Stomach (tissue), 9 donors: ENCODE data around the gene WNT9A. TPM values are rescaled to one million over a fixed set of nuclear protein-coding genes. Genes with fewer than 3 reads are reported as not detected.

Source experiments
- DNase-seq, 2 donors: peaks; one replicate each; pipeline versions ENCODE4 v3.0.0 to v3.0.0-alpha.2; 2013 to 2019
- H3K27ac ChIP-seq, 5 donors: fragments of 200-600 bp in 4 of 5; sonication (generic) in 4 of 5; one replicate each; pipeline ENCODE4 v1.5.1; 2013 to 2019; ENCODE audit warnings: mild to moderate bottlenecking in 1 of 5, moderate library complexity in 1 of 5
- H3K27me3 ChIP-seq, 3 donors: fragments of 200-600 bp; sonication (generic); one replicate each; pipeline ENCODE4 v1.5.1; 2017 to 2019; ENCODE audit warnings: mixed run types in 1 of 3
- H3K36me3 ChIP-seq, 4 donors: fragments of 200-600 bp; sonication (generic); 1 replicate in 3 of 4; 2 replicates in 1 of 4; pipeline ENCODE4 v1.5.1; 2016 to 2019
- H3K4me1 ChIP-seq, 4 donors: fragments of 200-600 bp; sonication (generic); one replicate each; pipeline ENCODE4 v1.5.1; 2016 to 2019
- H3K4me3 ChIP-seq, 4 donors: fragments of 200-600 bp; sonication (generic) in 3 of 4; one replicate each; pipeline ENCODE4 v1.5.1; 2016 to 2019; ENCODE audit warnings: mild to moderate bottlenecking in 1 of 4
- H3K9me3 ChIP-seq, 4 donors: fragments of 200-600 bp; sonication (generic); one replicate each; pipeline ENCODE4 v1.5.1; 2016 to 2019
- CTCF ChIP-seq, 7 experiments: fragments of 450-650 bp in 4 of 7; fragments of 200-600 bp in 3 of 7; sonication (generic) in 3 of 7; IDR thresholded peaks; one replicate each; pipeline ENCODE4 v1.5.1; 2016 to 2019; ENCODE audit warnings: antibody characterized with exemption in 7 of 7, control low read depth in 2 of 7, mild to moderate bottlenecking in 1 of 7
- EP300 ChIP-seq: sonication (generic); formaldehyde crosslinking; IDR thresholded peaks from one replicate; pipeline ENCODE4 v1.6.1; 2017; ENCODE audit warnings: antibody characterized with exemption
- POLR2A ChIP-seq, 4 donors: fragments of 450-650 bp; IDR thresholded peaks; one replicate each; pipeline ENCODE4 v1.6.1; 2016; ENCODE audit warnings: antibody characterized with exemption in 4 of 4, control low read depth in 2 of 4, mild to moderate bottlenecking in 1 of 4, moderate library complexity in 1 of 4
- POLR2AphosphoS5 ChIP-seq, 3 donors: sonication (generic); formaldehyde crosslinking; IDR thresholded peaks; one replicate each; pipeline ENCODE4 v1.6.1; 2016; ENCODE audit warnings: antibody characterized with exemption in 3 of 3
- WGBS, 5 donors: extraction: QIAGEN DNeasy Blood & Tissue Kit in 3 of 5; methylation state at CpG; one replicate each; pipeline versions ENCODE4 v1.1.5 to v1.1.7; 2013 to 2018; 5-methylcytosine and 5-hydroxymethylcytosine counted together
- intact Hi-C: fragments of 100-400 bp; cut with DNase I; formaldehyde crosslinking; loops from one replicate; pipeline ENCODE4 v1.15.1; 2023; ENCODE audit warnings: low total_unique reads
- polyA plus RNA-seq, 3 donors: library from polyadenylated mRNA; stranded (reverse); fragments of 200-250 nt; gene quantifications; one replicate each; pipeline ENCODE4 v1.2.3, GENCODE V29; 2013
- total RNA-seq, 5 donors: library from RNA; depleted of rRNA; stranded (reverse); fragments of >200 nt; gene quantifications; one replicate each; pipeline versions ENCODE4 v1.1.0 to v1.2.3, GENCODE V29; 2014 to 2016
- donor health status: healthy with polysubstance abuse.
- donor health status: Bipolar disorder and iron deficiency.
- donor health status: healthy.

The WNT9A gene
- total and polyA plus RNA-seq, 8 donors: 1.1 to 22.2 (median 3.0) TPM

- Histone ChIP-seq H3K27ac (no peak overlapping the region), H3K36me3 (no peaks in the 10 kb centered on the region), H3K4me1 (no peaks in the 10 kb centered on the region), H3K9me3 (no peaks in the 10 kb centered on the region), H3K27me3 (no peaks in the 10 kb centered on the region), H3K4me3 (no peak overlapping the region)
- intact Hi-C loops: no loop called here
- no peak for TF ChIP-seq CTCF (IDR thresholded peaks at IDR 0.05)
- TF ChIP-seq EP300: no peak
- no peak for TF ChIP-seq POLR2A (IDR thresholded peaks at IDR 0.05)
- no peak for TF ChIP-seq POLR2AphosphoS5 (IDR thresholded peaks at IDR 0.05)
- WGBS, 5 donors: 62 to 76% (median 72%) methylated on average over 20 to 27 of the region's 27 CpGs
- DNase-seq: peak in 1 of 2 donors; percentile 18
Observed at GRCh38 chr1:227893949-227894721, 53.6 kb downstream of the WNT9A start.

- Histone ChIP-seq H3K36me3 (no peaks in the 10 kb centered on the region), H3K4me3 (no peak overlapping the region), H3K9me3 (no peaks in the 10 kb centered on the region), H3K27ac (no peak overlapping the region), H3K4me1 (no peaks in the 10 kb centered on the region), H3K27me3 (no peaks in the 10 kb centered on the region)
- no peak for TF ChIP-seq CTCF (IDR thresholded peaks at IDR 0.05)
- TF ChIP-seq POLR2A (IDR thresholded peaks at IDR 0.05): no peak
- TF ChIP-seq EP300: no peak
- TF ChIP-seq POLR2AphosphoS5 (IDR thresholded peaks at IDR 0.05): no peak
- 78 to 90% (median 83%) methylated on average over 7 to 9 of the region's 9 CpGs for WGBS, 5 donors
- peak in 1 of 2 donors; percentile 24 for DNase-seq
- intact Hi-C loops: no loop called here
Observed at GRCh38 chr1:227893300-227893948, 54.3 kb downstream of the WNT9A start.

GRCh38 chr1:227892489-227893299 lies 55.0 kb downstream of the WNT9A start:
- H3K27ac ChIP-seq: no peak overlapping the region
- TF ChIP-seq POLR2AphosphoS5 (IDR thresholded peaks at IDR 0.05) (no peak), CTCF (IDR thresholded peaks at IDR 0.05) (no peak), POLR2A (IDR thresholded peaks at IDR 0.05) (no peak), EP300 (no peak)
- intact Hi-C loops: no loop called here
- H3K9me3 ChIP-seq: no peaks in the 10 kb centered on the region
- H3K4me3 ChIP-seq: no peak overlapping the region
- peaks cover 0 to 3% (median under 1%) of the 10 kb centered on the region in 3 donors for H3K27me3 ChIP-seq
- peaks cover 0 to under 1% (median under 1%) of the 10 kb centered on the region in 4 donors for H3K4me1 ChIP-seq
- peak; percentile 19 to 24 for DNase-seq
- no peaks in the 10 kb centered on the region for H3K36me3 ChIP-seq
- 63 to 70% (median 68%) methylated on average over 9 to 17 of the region's 17 CpGs for WGBS, 5 donors

GRCh38 chr1:227891955-227892488 lies 55.7 kb downstream of the WNT9A start:
- peaks cover 0 to 10% (median 7%) of the 10 kb centered on the region in 3 donors for H3K27me3 ChIP-seq
- H3K4me3 ChIP-seq: no peak overlapping the region
- WGBS, 5 donors: 81 to 91% (median 83%) methylated on average over 6 of the region's 6 CpGs
- no peaks in the 10 kb centered on the region for H3K36me3 ChIP-seq
- TF ChIP-seq POLR2AphosphoS5 (IDR thresholded peaks at IDR 0.05) (no peak), EP300 (no peak), CTCF (IDR thresholded peaks at IDR 0.05) (no peak), POLR2A (IDR thresholded peaks at IDR 0.05) (no peak)
- H3K27ac ChIP-seq: no peak overlapping the region
- DNase-seq: no peak
- H3K9me3 ChIP-seq: no peaks in the 10 kb centered on the region
- intact Hi-C loops: no loop called here
- peaks cover 6 to 7% (median 7%) of the 10 kb centered on the region in 4 donors for H3K4me1 ChIP-seq
